Activated CD4-positive, alpha-beta T cell treated with anti-CD3 and anti-CD28 coated beads, Interleukin-2, Interleukin-6, amounts not matched to agents 100 ng/mL and 50 ng/mL, durations not matched to agents 16 hours and 8 hours (primary cell): ENCODE data around the gene ACKR3.

Experiments used
- DNase-seq: peaks from one replicate; pipeline ENCODE4 v3.0.0-alpha.2; 2020

Gene ACKR3

GRCh38 chr2:236571145-236571544 is 1.5 kb downstream of the ACKR3 start:
- DNase-seq: no peak

GRCh38 chr2:236572482-236572881 is 2.9 kb downstream of the ACKR3 start:
- no peak for DNase-seq

GRCh38 chr2:236573066-236573929 is 3.7 kb downstream of the ACKR3 start:
- no peak for DNase-seq

GRCh38 chr2:236574000-236574399 is 4.4 kb downstream of the ACKR3 start:
- DNase-seq: no peak

GRCh38 chr2:236574424-236575145 is 5.0 kb downstream of the ACKR3 start:
- no peak for DNase-seq

- DNase-seq: no peak
These were observed 5.9 kb downstream of the ACKR3 start for GRCh38 chr2:236575510-236575909.

- DNase-seq: no peak
These were observed 6.5 kb downstream of the ACKR3 start for GRCh38 chr2:236576087-236576486.

GRCh38 chr2:236576953-236577352 is 7.3 kb downstream of the ACKR3 start:
- no peak for DNase-seq

- no peak for DNase-seq
These were observed 8.1 kb downstream of the ACKR3 start for GRCh38 chr2:236577481-236578410.

- DNase-seq: no peak
These were observed 8.8 kb downstream of the ACKR3 start for GRCh38 chr2:236578411-236578846.

GRCh38 chr2:236579048-236579745 is 9.6 kb downstream of the ACKR3 start:
- no peak for DNase-seq

GRCh38 chr2:236579746-236580315 is 10.2 kb downstream of the ACKR3 start:
- no peak for DNase-seq

GRCh38 chr2:236580746-236581355 is 11.2 kb downstream of the ACKR3 start:
- no peak for DNase-seq

- DNase-seq: no peak
These were observed 11.9 kb downstream of the ACKR3 start for GRCh38 chr2:236581546-236581945.

- DNase-seq: no peak
These were observed 13.3 kb downstream of the ACKR3 start for GRCh38 chr2:236582968-236583367.

- DNase-seq: no peak
These were observed 14.1 kb downstream of the ACKR3 start for GRCh38 chr2:236583621-236584203.

GRCh38 chr2:236584521-236585384 is 15.1 kb downstream of the ACKR3 start:
- DNase-seq: no peak

- DNase-seq: no peak
These were observed 16.3 kb downstream of the ACKR3 start for GRCh38 chr2:236585966-236586365.

- no peak for DNase-seq
These were observed 18.5 kb downstream of the ACKR3 start for GRCh38 chr2:236587861-236588815.
